Pancreas (tissue), 10 donors: Measurements from ENCODE around the gene ADD2. TPM values are rescaled to one million over a fixed set of nuclear protein-coding genes. Genes with fewer than 3 reads are reported as not detected.

Experiments
- ATAC-seq, 4 donors: fragments of 200-7000 bp; cut with Tn5 transposase; one replicate each; pipeline versions ENCODE4 v1.8.0 to v1.9.1; 2020; ENCODE audit warnings: mild to moderate bottlenecking in 4 of 4, moderate library complexity in 4 of 4
- DNase-seq, 6 donors: peaks; one replicate each; pipeline ENCODE4 v3.0.0-alpha.2; 2020
- FAIRE-seq: peaks from 2 replicates; lab custom pipeline; 2012; peaks lifted over from hg19 to GRCh38; lab: Jason Lieb, UNC
- H3K27ac ChIP-seq, 4 donors: fragments of 200-600 bp; sonication (generic); 1 replicate in 3 of 4; 2 replicates in 1 of 4; pipeline versions ENCODE4 v1.5.0 to v1.8.0; 2020
- H3K27me3 ChIP-seq, 4 donors: fragments of 200-600 bp; one replicate each; pipeline ENCODE4 v1.8.0; 2021
- H3K36me3 ChIP-seq, 3 donors: fragments of 200-600 bp; sonication (generic) in 1 of 3; one replicate each; pipeline versions ENCODE4 v1.5.0 to v1.8.0; 2020 to 2021
- H3K4me1 ChIP-seq, 3 donors: fragments of 200-600 bp; one replicate each; pipeline ENCODE4 v1.8.0; 2021
- H3K4me3 ChIP-seq, 4 donors: fragments of 200-600 bp; sonication (generic) in 2 of 4; one replicate each; pipeline versions ENCODE4 v1.5.0 to v1.8.0; 2020 to 2021
- H3K9me3 ChIP-seq, 4 donors: fragments of 200-600 bp; one replicate each; pipeline ENCODE4 v1.8.0; 2021
- CTCF ChIP-seq, 4 donors: fragments of 200-600 bp; sonication (generic) in 3 of 4; IDR thresholded peaks; one replicate each; pipeline versions ENCODE4 v1.5.0 to v1.8.0; 2021; ENCODE audit warnings: antibody characterized with exemption in 4 of 4
- WGBS, 2 donors: extraction: QIAGEN DNeasy Blood & Tissue Kit; methylation state at CpG; one replicate each; pipeline ENCODE4 v1.1.7; 2013; 5-methylcytosine and 5-hydroxymethylcytosine counted together
- intact Hi-C, 3 donors: fragments of 100-400 bp; cut with DNase I; formaldehyde crosslinking; loops; one replicate each; pipeline versions ENCODE4 v1.11.1 to v1.14.2; 2022
- polyA plus RNA-seq, 2 donors: library from polyadenylated mRNA; stranded (reverse); fragments of 200-250 nt; gene quantifications; one replicate each; pipeline ENCODE4 v1.2.3, GENCODE V29; 2013
- total RNA-seq, 6 donors: library from RNA; stranded (reverse); fragmentation: NEBNext Ultra II Directional in 4 of 6; extraction: Animal tissue kit (Norgen Biotek cat#: 25700) in 4 of 6; gene quantifications; one replicate each; pipeline versions ENCODE4 v1.2.1 to v1.2.4, GENCODE V29; 2021 to 2023
- donor health status: healthy with polysubstance abuse.
- donor health status: DM: no; HTN: no; CAD: no; lungs with moderate emphysema.
- donor health status: DM: no; HTN: no; CAD: no.
- donor health status: control.
- donor health status: control.
- donor health status: Bipolar disorder and iron deficiency.
- donor health status: DM: yes; HTN: yes; CAD: no.
- donor health status: DM: no; HTN: no; CAD: no.
- donor health status: DM: no; HTN: no; CAD: no.
- donor health status: DM: yes; HTN: yes; CAD: no.

The ADD2 gene
- total and polyA plus RNA-seq, 8 donors = 0.38 to 5.5 (median 3.3) TPM

DNA sequence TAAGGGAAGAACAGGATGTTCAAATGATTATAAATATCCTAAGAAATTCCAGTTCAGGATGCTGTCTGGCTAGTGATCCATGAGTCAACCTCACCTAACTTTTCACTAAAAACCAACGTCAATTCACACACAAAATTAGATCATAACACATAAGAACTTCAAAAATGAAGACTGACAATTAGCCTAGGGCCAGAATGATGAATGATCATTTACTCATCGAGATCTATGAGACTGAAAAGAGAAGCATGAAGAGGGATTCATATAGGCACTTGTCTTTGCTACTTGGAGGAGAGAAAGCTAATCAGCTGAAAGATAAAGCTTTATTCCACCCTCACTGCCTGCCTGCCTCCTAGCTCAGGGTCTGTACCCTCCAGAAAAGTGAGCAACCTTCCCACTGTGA, 29.8 kb downstream of the ADD2 start:
- no peak for ATAC-seq
- 54 to 59% methylated on average over 2 of the region's 2 CpGs for whole genome bisulfite sequencing, 2 donors
- H3K9me3 ChIP-seq = no peaks in the 10 kb centered on the region

GRCh38 chr2:70735071-70735470, 32.9 kb downstream of the ADD2 start:
- intact Hi-C loops = no loop called here
- no peak for DNase-seq

More for the DNA sequence above, 29.8 kb downstream of the ADD2 start:
- no peak for DNase-seq
- Histone ChIP-seq H3K4me1 (no peaks in the 10 kb centered on the region), H3K27me3 (no peaks in the 10 kb centered on the region), H3K4me3 (no peak overlapping the region), H3K27ac (no peak overlapping the region), H3K36me3 (no peaks in the 10 kb centered on the region)
- no peak for TF ChIP-seq CTCF (IDR thresholded peaks at IDR 0.05)
- no peak for FAIRE-seq
- intact Hi-C loops = no loop called here

GRCh38 chr2:70733646-70734180, 34.3 kb downstream of the ADD2 start:
- Histone ChIP-seq H3K9me3 (no peaks in the 10 kb centered on the region), H3K4me3 (no peak overlapping the region), H3K27me3 (no peaks in the 10 kb centered on the region), H3K4me1 (no peaks in the 10 kb centered on the region), H3K36me3 (no peaks in the 10 kb centered on the region), H3K27ac (no peak overlapping the region)
- no peak for DNase-seq
- no peak for TF ChIP-seq CTCF (IDR thresholded peaks at IDR 0.05)
- 56 to 66% methylated on average over 7 of the region's 7 CpGs for WGBS, 2 donors
- intact Hi-C loops = no loop called here
- no peak for FAIRE-seq
- ATAC-seq = no peak

More at GRCh38 chr2:70735071-70735470, 32.9 kb downstream of the ADD2 start:
- Histone ChIP-seq H3K27me3 (no peaks in the 10 kb centered on the region), H3K4me1 (no peaks in the 10 kb centered on the region), H3K36me3 (no peaks in the 10 kb centered on the region), H3K4me3 (no peak overlapping the region), H3K27ac (no peak overlapping the region), H3K9me3 (no peaks in the 10 kb centered on the region)
- no peak for FAIRE-seq
- ATAC-seq = no peak
- WGBS, 2 donors = 53 to 67% methylated on average over 2 of the region's 2 CpGs
- no peak for TF ChIP-seq CTCF (IDR thresholded peaks at IDR 0.05)

DNA sequence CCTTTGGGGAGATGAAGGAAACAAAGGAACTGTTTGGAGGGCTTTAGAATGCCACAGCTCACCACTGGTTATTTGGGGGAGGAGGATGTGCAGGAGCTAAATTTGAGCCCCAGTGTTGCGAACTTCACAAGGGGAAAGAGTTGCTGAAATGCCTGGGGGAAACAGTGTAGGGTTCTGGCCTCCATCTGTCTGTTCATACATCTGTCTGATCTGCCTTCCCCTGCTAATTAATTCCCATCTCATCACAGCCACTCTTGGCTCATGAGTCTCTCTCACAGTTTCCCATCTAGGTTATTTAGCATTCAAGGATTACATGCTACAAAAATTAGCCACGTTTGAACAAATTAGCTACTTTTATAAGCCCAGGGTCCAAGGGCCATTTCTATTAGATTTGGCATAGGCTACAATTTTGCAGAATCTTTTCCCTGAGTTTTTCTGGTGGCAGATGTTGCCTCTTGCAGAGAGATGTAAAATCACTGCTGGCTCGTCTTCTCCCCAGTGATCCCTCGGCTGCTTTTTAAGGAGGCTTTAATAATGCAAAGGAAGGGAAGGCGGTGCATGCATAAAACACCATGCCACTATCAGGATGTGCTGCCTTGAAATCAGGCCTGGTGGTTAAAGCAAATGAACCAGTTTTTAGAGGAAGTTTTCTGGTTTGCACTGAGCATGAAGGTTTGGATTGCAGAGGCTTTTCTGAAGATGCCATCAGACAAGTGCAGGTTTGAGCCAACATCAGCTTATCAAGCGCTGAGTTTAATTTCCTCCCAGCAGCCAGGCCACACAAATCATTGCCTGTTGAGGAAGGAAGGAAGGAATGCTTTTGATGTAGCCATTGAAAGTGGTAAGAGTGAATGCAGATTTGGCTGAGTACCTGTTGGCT, 35.0 kb downstream of the ADD2 start:
- DNase-seq (no peak), ATAC-seq (no peak), FAIRE-seq (no peak)
- H3K36me3 ChIP-seq = no peaks in the 10 kb centered on the region
- intact Hi-C loops = no loop called here
- no peak overlapping the region for H3K27ac ChIP-seq
- 73 to 83% methylated on average over 6 of the region's 6 CpGs for WGBS, 2 donors
- TF ChIP-seq CTCF (IDR thresholded peaks at IDR 0.05) = no peak
- no peaks in the 10 kb centered on the region for H3K27me3 ChIP-seq
- H3K9me3 ChIP-seq = no peaks in the 10 kb centered on the region
- H3K4me3 ChIP-seq = no peak overlapping the region
- H3K4me1 ChIP-seq = no peaks in the 10 kb centered on the region

GRCh38 chr2:70730730-70731129, 37.3 kb downstream of the ADD2 start:
- no peak for TF ChIP-seq CTCF (IDR thresholded peaks at IDR 0.05)

More at GRCh38 chr2:70730730-70731129, 37.3 kb downstream of the ADD2 start:
- no peaks in the 10 kb centered on the region for H3K36me3 ChIP-seq
- H3K4me3 ChIP-seq = no peak overlapping the region
- ATAC-seq (no peak), FAIRE-seq (no peak), DNase-seq (no peak)
- no peaks in the 10 kb centered on the region for H3K4me1 ChIP-seq
- H3K27ac ChIP-seq = no peak overlapping the region
- H3K27me3 ChIP-seq = no peaks in the 10 kb centered on the region
- WGBS, 2 donors = 80 to 88% methylated on average over 2 of the region's 2 CpGs
- intact Hi-C loops = no loop called here
- H3K9me3 ChIP-seq = no peaks in the 10 kb centered on the region
